ENCODE measurements around the gene IQCM.

The IQCM gene

DNA sequence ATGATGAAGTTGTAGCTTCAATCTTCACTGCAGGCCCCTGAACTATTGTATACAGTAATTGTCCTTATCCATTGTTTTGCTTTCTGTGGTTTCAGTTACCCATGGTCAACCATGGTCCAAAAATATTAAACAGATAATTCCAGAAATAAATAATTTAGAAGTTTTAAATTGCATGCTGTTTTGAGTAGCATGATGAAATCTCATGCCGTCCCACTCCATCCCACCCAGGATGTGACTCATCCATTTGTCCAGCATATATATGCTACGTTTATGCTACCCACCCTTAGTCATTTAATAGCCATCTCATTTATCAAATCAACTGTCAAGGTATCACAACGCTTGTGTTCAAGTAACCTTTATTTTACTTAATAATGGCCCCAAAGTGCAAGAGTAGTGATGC, 34.5 kb downstream of the IQCM start:
- no peak overlapping the region for H3K9ac ChIP-seq (ENCODE audit: low read length)
- no peaks in the 10 kb centered on the region for H3K4me1 ChIP-seq (ENCODE audit: control insufficient read depth, insufficient read depth, low read length)
- peak; percentile 51 for DNase-seq (ENCODE audit: low read depth)

DNA sequence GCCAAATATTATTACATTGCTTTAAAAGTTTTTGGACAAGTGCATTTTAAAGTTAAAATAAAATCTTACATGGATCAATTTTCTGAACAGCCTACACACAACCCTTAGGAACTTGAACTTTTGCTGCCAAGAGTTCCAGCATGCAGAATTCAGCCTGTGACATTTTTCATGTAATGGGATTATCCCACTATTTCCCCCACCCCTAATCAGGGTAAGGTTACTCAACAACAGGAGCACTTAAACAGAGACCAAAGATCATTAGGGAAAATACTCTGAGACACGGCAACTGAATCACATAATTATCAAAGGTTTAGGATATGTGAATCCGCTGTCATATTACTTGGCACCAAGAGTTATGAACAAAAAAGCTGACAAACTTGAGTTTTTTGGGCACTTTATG, 47.2 kb downstream of the IQCM start:
- Histone ChIP-seq H3K4me3 (ENCODE audit: low read length) (no peak overlapping the region), H3K27me3 (replicated peaks; ENCODE audit: control insufficient read depth, insufficient read depth, low read length) (no peaks in the 10 kb centered on the region), H3K4me1 (ENCODE audit: control insufficient read depth, insufficient read depth, low read length) (peaks cover 9% of the 10 kb centered on the region), H3K9ac (ENCODE audit: low read length) (no peak overlapping the region), H3K36me3 (ENCODE audit: control insufficient read depth, insufficient read depth, low read length, severe bottlenecking) (no peaks in the 10 kb centered on the region), H3K9me3 (ENCODE audit: control insufficient read depth, low read length) (no peaks in the 10 kb centered on the region)
- DNase-seq (ENCODE audit: low read depth): no peak

More for the DNA sequence above, 34.5 kb downstream of the IQCM start:
- Histone ChIP-seq H3K4me3 (ENCODE audit: low read length) (no peak overlapping the region), H3K27me3 (replicated peaks; ENCODE audit: control insufficient read depth, insufficient read depth, low read length) (no peaks in the 10 kb centered on the region), H3K9me3 (ENCODE audit: control insufficient read depth, low read length) (no peaks in the 10 kb centered on the region), H3K36me3 (ENCODE audit: control insufficient read depth, insufficient read depth, low read length, severe bottlenecking) (no peaks in the 10 kb centered on the region)

DNA sequence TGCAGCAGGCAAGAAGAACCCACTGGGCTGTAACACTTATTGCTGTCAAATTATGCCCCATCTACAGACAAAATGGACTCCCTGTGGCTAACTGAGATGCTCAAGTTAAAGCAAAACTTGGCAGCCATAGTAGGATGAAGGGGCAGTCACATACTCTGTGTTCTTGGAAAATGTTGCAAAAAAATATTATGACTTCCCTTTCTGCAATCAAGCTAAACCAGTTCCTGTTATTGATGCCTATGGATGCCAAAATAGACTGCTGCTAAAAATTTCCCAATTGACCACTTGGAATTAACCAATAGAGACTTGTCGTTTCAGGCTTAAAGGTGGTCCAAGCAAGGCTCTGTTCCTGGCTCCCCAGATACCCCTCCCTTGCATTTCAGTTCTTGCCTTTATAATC, 49.5 kb downstream of the IQCM start:
- Histone ChIP-seq H3K27me3 (replicated peaks; ENCODE audit: control insufficient read depth, insufficient read depth, low read length) (no peaks in the 10 kb centered on the region), H3K4me1 (ENCODE audit: control insufficient read depth, insufficient read depth, low read length) (peaks cover 9% of the 10 kb centered on the region), H3K9me3 (ENCODE audit: control insufficient read depth, low read length) (no peaks in the 10 kb centered on the region), H3K4me3 (ENCODE audit: low read length) (no peak overlapping the region), H3K9ac (ENCODE audit: low read length) (no peak overlapping the region), H3K36me3 (ENCODE audit: control insufficient read depth, insufficient read depth, low read length, severe bottlenecking) (no peaks in the 10 kb centered on the region)
- no peak for DNase-seq (ENCODE audit: low read depth)

DNA sequence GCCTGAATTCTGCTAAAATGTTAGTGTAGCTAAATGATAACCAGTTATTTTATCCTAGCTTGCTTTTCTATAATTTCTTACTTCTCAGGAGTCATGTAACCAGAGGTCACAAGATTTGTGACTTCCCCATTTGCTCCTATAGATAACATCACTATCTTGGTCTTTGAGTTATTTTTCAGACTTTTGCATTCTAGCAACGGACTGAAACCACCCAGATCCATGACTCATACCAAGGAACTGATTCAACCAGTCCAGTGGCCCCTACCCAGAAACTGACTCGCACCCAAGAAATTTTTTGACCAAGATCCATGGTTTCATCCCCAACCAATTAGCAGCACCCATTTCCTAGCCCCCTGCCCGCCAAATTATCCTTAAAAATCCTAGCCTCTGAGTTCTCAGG, 50.0 kb downstream of the IQCM start:
- peak; percentile 48 for DNase-seq (ENCODE audit: low read depth)

DNA sequence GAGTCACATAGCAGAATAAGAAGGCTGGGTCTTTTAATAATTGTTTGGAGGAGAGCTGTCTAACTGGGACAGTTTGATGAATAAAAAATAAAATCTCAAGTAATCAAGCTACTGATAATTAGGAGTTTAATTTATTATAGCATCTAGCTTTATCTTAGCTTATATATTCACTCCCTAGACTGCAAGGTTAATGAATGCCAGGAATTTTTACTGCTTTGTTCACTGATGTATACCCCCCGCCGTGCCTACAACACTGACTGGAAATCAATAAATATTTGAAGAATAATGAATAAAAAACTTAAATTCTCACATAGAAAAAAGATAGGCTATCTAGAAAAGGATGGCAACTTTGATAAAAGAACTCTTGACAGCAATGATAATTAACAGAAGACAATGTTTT, 59.7 kb downstream of the IQCM start:
- Histone ChIP-seq H3K9me3 (ENCODE audit: control insufficient read depth, low read length) (no peaks in the 10 kb centered on the region), H3K4me1 (ENCODE audit: control insufficient read depth, insufficient read depth, low read length) (no peaks in the 10 kb centered on the region), H3K27me3 (replicated peaks; ENCODE audit: control insufficient read depth, insufficient read depth, low read length) (no peaks in the 10 kb centered on the region), H3K36me3 (ENCODE audit: control insufficient read depth, insufficient read depth, low read length, severe bottlenecking) (no peaks in the 10 kb centered on the region), H3K4me3 (ENCODE audit: low read length) (no peak overlapping the region), H3K9ac (ENCODE audit: low read length) (no peak overlapping the region)
- no peak for DNase-seq (ENCODE audit: low read depth)

More for the DNA sequence above, 50.0 kb downstream of the IQCM start:
- Histone ChIP-seq H3K4me1 (ENCODE audit: control insufficient read depth, insufficient read depth, low read length) (peaks cover 9% of the 10 kb centered on the region), H3K9me3 (ENCODE audit: control insufficient read depth, low read length) (no peaks in the 10 kb centered on the region), H3K36me3 (ENCODE audit: control insufficient read depth, insufficient read depth, low read length, severe bottlenecking) (no peaks in the 10 kb centered on the region), H3K9ac (ENCODE audit: low read length) (no peak overlapping the region), H3K4me3 (ENCODE audit: low read length) (no peak overlapping the region), H3K27me3 (replicated peaks; ENCODE audit: control insufficient read depth, insufficient read depth, low read length) (no peaks in the 10 kb centered on the region)

DNA sequence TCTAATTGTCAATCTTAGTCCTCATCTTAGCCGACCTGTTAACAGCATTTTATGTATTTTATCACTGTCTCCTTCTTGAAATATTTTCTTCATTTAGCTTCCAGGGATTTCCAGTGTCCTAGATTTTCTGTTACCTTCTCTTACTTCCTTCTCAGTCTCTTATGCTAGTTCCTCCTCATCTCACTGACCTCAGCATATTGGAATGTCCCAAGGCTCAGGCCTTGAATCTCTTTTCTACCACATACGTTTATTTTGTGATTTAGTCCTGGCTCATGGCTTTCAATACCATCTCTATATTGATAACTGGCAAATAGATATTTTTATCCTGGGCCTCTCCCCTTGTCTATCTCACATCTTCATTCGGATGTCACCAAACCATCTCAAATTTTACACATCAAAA, 61.1 kb downstream of the IQCM start:
- DNase-seq (ENCODE audit: low read depth): peak; percentile 46
- H3K4me3 ChIP-seq (ENCODE audit: low read length): no peak overlapping the region
- no peaks in the 10 kb centered on the region for H3K27me3 ChIP-seq (replicated peaks; ENCODE audit: control insufficient read depth, insufficient read depth, low read length)
- H3K9ac ChIP-seq (ENCODE audit: low read length): no peak overlapping the region
- H3K9me3 ChIP-seq (ENCODE audit: control insufficient read depth, low read length): no peaks in the 10 kb centered on the region
- no peaks in the 10 kb centered on the region for H3K36me3 ChIP-seq (ENCODE audit: control insufficient read depth, insufficient read depth, low read length, severe bottlenecking)
- H3K4me1 ChIP-seq (ENCODE audit: control insufficient read depth, insufficient read depth, low read length): no peaks in the 10 kb centered on the region

DNA sequence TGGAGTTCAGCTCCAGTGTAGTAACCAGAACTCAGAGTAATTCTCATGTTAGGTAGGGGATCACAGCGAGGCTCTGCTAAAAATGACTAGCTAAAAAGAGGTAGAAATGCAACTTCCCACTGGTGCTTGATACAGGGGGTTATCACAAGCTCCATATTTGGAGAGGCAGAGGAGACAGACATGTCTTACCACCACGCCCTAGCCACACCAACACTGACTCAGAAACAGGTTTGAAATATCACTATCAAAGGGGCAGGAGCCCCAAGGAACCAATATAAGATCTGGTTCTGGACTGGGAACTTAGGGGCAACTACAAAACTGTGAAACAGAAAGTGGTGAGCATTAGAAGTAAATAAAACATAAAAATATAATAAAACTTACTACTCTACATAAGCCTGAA, 62.9 kb downstream of the IQCM start:
- Histone ChIP-seq H3K9ac (ENCODE audit: low read length) (no peak overlapping the region), H3K36me3 (ENCODE audit: control insufficient read depth, insufficient read depth, low read length, severe bottlenecking) (no peaks in the 10 kb centered on the region), H3K9me3 (ENCODE audit: control insufficient read depth, low read length) (no peaks in the 10 kb centered on the region), H3K27me3 (replicated peaks; ENCODE audit: control insufficient read depth, insufficient read depth, low read length) (no peaks in the 10 kb centered on the region), H3K4me3 (ENCODE audit: low read length) (no peak overlapping the region), H3K4me1 (ENCODE audit: control insufficient read depth, insufficient read depth, low read length) (no peaks in the 10 kb centered on the region)
- DNase-seq (ENCODE audit: low read depth): no peak

DNA sequence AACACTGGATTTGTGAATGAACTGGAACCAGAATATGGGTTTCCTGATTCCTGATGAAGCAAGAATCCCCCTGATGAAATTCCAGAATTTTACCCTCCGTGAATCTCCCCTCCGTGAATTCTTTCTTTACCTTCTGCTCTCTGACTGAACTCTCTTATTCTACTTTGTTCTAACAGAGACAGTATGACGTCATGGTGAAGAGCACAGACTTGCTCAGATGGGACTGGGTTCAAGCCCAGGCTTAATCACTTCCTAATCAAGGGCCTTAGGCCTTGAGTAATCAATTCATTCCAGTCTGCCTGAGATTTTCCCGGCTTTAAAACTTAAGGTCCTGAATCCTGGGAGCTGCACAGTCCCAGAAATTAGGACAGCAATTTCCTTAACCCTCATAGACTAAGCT, 64.5 kb downstream of the IQCM start:
- Histone ChIP-seq H3K4me3 (ENCODE audit: low read length) (no peak overlapping the region), H3K9ac (ENCODE audit: low read length) (no peak overlapping the region), H3K27me3 (replicated peaks; ENCODE audit: control insufficient read depth, insufficient read depth, low read length) (no peaks in the 10 kb centered on the region), H3K4me1 (ENCODE audit: control insufficient read depth, insufficient read depth, low read length) (no peaks in the 10 kb centered on the region), H3K9me3 (ENCODE audit: control insufficient read depth, low read length) (no peaks in the 10 kb centered on the region), H3K36me3 (ENCODE audit: control insufficient read depth, insufficient read depth, low read length, severe bottlenecking) (no peaks in the 10 kb centered on the region)
- DNase-seq (ENCODE audit: low read depth): no peak

DNA sequence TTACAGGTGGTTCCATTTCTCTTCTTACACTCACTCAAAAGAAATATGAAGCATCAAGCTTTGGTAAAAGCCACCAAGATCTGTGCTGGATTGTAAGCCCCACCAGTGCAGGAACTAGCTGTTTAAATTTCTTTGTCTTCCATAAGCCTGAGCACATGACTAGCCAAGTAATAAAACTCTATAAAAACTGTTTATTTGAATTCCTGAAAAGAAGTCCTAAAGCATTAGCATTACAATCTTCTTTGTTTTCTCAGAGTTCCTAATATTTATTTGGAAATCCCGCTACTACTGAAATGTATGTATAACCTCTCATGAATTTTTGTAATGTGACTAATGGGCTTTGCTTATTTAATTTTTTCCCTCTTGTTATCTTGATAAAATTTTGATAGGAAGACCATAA, 65.9 kb downstream of the IQCM start:
- Histone ChIP-seq H3K9me3 (ENCODE audit: control insufficient read depth, low read length) (no peaks in the 10 kb centered on the region), H3K36me3 (ENCODE audit: control insufficient read depth, insufficient read depth, low read length, severe bottlenecking) (no peaks in the 10 kb centered on the region), H3K27me3 (replicated peaks; ENCODE audit: control insufficient read depth, insufficient read depth, low read length) (no peaks in the 10 kb centered on the region), H3K4me1 (ENCODE audit: control insufficient read depth, insufficient read depth, low read length) (no peaks in the 10 kb centered on the region), H3K4me3 (ENCODE audit: low read length) (no peak overlapping the region), H3K9ac (ENCODE audit: low read length) (no peak overlapping the region)
- DNase-seq (ENCODE audit: low read depth): no peak

DNA sequence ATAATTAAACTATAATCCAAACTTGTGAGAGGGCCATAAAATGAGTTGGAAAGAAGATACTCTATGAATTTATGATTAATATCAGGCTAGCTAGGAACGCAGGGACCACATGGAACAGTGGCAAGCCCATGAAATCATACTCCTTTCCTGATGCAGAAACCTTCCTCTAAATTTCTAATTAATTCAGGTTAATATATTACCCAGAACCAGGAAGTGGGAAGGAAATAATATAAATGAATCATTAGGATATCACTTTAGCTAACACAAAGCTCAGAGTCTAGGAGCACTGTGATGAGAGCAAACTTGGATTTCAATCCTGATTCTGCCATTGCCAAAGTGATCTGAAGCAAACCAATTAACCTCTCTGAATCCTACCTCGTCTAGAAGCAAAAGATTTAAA, 68.0 kb downstream of the IQCM start:
- Histone ChIP-seq H3K27me3 (replicated peaks; ENCODE audit: control insufficient read depth, insufficient read depth, low read length) (no peaks in the 10 kb centered on the region), H3K36me3 (ENCODE audit: control insufficient read depth, insufficient read depth, low read length, severe bottlenecking) (no peaks in the 10 kb centered on the region), H3K9ac (ENCODE audit: low read length) (no peak overlapping the region), H3K4me1 (ENCODE audit: control insufficient read depth, insufficient read depth, low read length) (no peaks in the 10 kb centered on the region), H3K4me3 (ENCODE audit: low read length) (no peak overlapping the region), H3K9me3 (ENCODE audit: control insufficient read depth, low read length) (no peaks in the 10 kb centered on the region)
- no peak for DNase-seq (ENCODE audit: low read depth)

DNA sequence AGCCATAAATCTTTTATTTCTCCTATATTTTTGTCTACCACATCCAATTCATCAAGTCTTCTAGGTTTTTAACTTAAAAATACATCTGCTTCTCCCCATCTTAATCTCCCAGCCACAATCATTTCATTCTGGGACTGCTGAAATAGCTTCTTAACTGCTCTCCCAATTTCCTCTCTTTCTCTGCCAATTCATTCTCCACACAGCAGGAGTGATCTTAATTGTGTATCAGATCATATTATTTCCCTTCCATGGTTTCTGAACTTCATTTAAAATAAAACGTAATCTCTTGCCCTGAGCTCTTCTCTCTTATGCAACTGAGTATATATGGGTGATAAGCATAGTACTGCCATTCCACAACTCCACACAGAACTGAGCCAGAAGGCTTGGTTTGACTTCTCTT, 69.4 kb downstream of the IQCM start:
- H3K36me3 ChIP-seq (ENCODE audit: control insufficient read depth, insufficient read depth, low read length, severe bottlenecking): no peaks in the 10 kb centered on the region
- H3K9ac ChIP-seq (ENCODE audit: low read length): no peak overlapping the region
- H3K27me3 ChIP-seq (replicated peaks; ENCODE audit: control insufficient read depth, insufficient read depth, low read length): no peaks in the 10 kb centered on the region
- no peak for DNase-seq (ENCODE audit: low read depth)
- H3K4me3 ChIP-seq (ENCODE audit: low read length): no peak overlapping the region
- H3K9me3 ChIP-seq (ENCODE audit: control insufficient read depth, low read length): no peaks in the 10 kb centered on the region
- no peaks in the 10 kb centered on the region for H3K4me1 ChIP-seq (ENCODE audit: control insufficient read depth, insufficient read depth, low read length)

DNA sequence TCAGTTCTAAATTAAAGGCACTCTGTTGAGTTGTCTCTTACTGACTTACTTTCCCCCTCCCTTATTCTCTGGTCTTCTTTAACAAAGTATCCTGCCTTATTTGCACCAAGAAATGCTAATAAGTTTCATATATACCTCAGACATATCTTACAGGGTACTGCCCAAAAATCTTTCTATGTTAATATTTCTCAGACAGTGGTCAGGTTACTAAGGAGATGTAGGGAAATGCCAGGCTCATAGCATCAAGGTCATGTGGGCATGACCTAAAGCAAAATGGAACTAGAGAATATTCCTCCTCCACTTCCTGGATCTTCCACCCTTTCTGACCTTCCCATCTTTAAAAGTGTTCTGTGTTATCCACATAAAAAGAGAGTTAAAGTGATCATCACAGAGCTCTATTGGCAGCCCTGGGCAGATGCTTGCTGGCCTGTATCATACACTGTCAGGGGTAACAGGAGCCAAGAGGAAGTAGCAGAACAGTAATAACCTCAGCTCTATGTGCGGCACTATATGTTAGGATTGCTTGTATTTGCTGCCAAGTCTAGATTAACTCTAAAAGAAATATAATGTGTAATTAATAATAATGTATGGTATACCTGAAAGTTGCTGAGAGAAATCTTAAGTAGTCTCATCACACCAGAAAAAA, 74.3 kb downstream of the IQCM start:
- no peak overlapping the region for H3K9ac ChIP-seq (ENCODE audit: low read length)
- no peak for DNase-seq (ENCODE audit: low read depth)
- H3K27me3 ChIP-seq (replicated peaks; ENCODE audit: control insufficient read depth, insufficient read depth, low read length): no peaks in the 10 kb centered on the region
- no peak overlapping the region for H3K4me3 ChIP-seq (ENCODE audit: low read length)
- H3K4me1 ChIP-seq (ENCODE audit: control insufficient read depth, insufficient read depth, low read length): no peaks in the 10 kb centered on the region
- H3K36me3 ChIP-seq (ENCODE audit: control insufficient read depth, insufficient read depth, low read length, severe bottlenecking): no peaks in the 10 kb centered on the region
- no peaks in the 10 kb centered on the region for H3K9me3 ChIP-seq (ENCODE audit: control insufficient read depth, low read length)
